Muscle layer of colon (tissue), 2 donors: ENCODE data around the gene CAMSAP1.

Source experiments
- H3K27ac ChIP-seq: one replicate; pipeline ENCODE4 v1.7.0; 2013; ENCODE audit warnings: low read depth, mild to moderate bottlenecking, low read length, moderate library complexity
- H3K27me3 ChIP-seq, 2 donors: one replicate each; pipeline ENCODE4 v1.7.0; 2013; ENCODE audit warnings: low read length in 2 of 2, mild to moderate bottlenecking in 2 of 2; ENCODE audit not compliant: insufficient read depth in 2 of 2, control insufficient read depth in 1 of 2
- H3K36me3 ChIP-seq: one replicate; pipeline ENCODE4 v1.7.0; 2013; ENCODE audit warnings: mild to moderate bottlenecking, low read length; ENCODE audit not compliant: insufficient read depth
- H3K4me1 ChIP-seq: one replicate; pipeline ENCODE4 v1.7.0; 2013; ENCODE audit warnings: mild to moderate bottlenecking, low read length; ENCODE audit not compliant: insufficient read depth
- H3K4me3 ChIP-seq, 2 donors: one replicate each; pipeline ENCODE4 v1.7.0; 2013; ENCODE audit warnings: low read length in 2 of 2, low read depth in 1 of 2, mild to moderate bottlenecking in 1 of 2, moderate library complexity in 1 of 2
- H3K9ac ChIP-seq: one replicate; pipeline ENCODE4 v1.7.0; 2013; ENCODE audit warnings: low read length
- H3K9me3 ChIP-seq: one replicate; pipeline ENCODE4 v1.7.0; 2013; ENCODE audit warnings: mild to moderate bottlenecking, low read length
- donor health status: abdominal sarcoma.
- donor health status: Adenocarcinoma of cecum.

Gene CAMSAP1

GRCh38 chr9:135810806-135811575, 96.4 kb downstream of the CAMSAP1 start:
- no peak overlapping the region for H3K27ac ChIP-seq
- H3K4me3 ChIP-seq, result no peak overlapping the region
- H3K9ac ChIP-seq, result no peak overlapping the region
- peaks cover 47% of the 10 kb centered on the region for H3K36me3 ChIP-seq
- no peaks in the 10 kb centered on the region for H3K9me3 ChIP-seq
- H3K27me3 ChIP-seq, result no peaks in the 10 kb centered on the region
- no peaks in the 10 kb centered on the region for H3K4me1 ChIP-seq

GRCh38 chr9:135809166-135809565, 98.2 kb downstream of the CAMSAP1 start:
- H3K4me1 ChIP-seq, result no peaks in the 10 kb centered on the region
- no peaks in the 10 kb centered on the region for H3K27me3 ChIP-seq
- no peaks in the 10 kb centered on the region for H3K9me3 ChIP-seq
- no peak overlapping the region for H3K27ac ChIP-seq
- no peak overlapping the region for H3K9ac ChIP-seq
- H3K4me3 ChIP-seq, result no peak overlapping the region
- H3K36me3 ChIP-seq, result peaks cover 31% of the 10 kb centered on the region

GRCh38 chr9:135805422-135806022, 101.8 kb downstream of the CAMSAP1 start:
- Histone ChIP-seq H3K36me3 (peaks cover 9% of the 10 kb centered on the region), H3K27ac (no peak overlapping the region), H3K27me3 (no peaks in the 10 kb centered on the region), H3K4me3 (no peak overlapping the region), H3K9me3 (no peaks in the 10 kb centered on the region), H3K4me1 (no peaks in the 10 kb centered on the region), H3K9ac (no peak overlapping the region)

- H3K27ac ChIP-seq, result no peak overlapping the region
- no peaks in the 10 kb centered on the region for H3K4me1 ChIP-seq
- no peak overlapping the region for H3K9ac ChIP-seq
- peaks cover 2% of the 10 kb centered on the region for H3K36me3 ChIP-seq
- H3K9me3 ChIP-seq, result no peaks in the 10 kb centered on the region
- H3K27me3 ChIP-seq, result no peaks in the 10 kb centered on the region
- H3K4me3 ChIP-seq, result no peak overlapping the region
These were observed 102.5 kb downstream of the CAMSAP1 start for GRCh38 chr9:135804581-135805421.

GRCh38 chr9:135803441-135803840, 103.9 kb downstream of the CAMSAP1 start:
- H3K4me3 ChIP-seq, result no peak overlapping the region
- no peaks in the 10 kb centered on the region for H3K36me3 ChIP-seq
- H3K27me3 ChIP-seq, result no peaks in the 10 kb centered on the region
- no peaks in the 10 kb centered on the region for H3K9me3 ChIP-seq
- no peaks in the 10 kb centered on the region for H3K4me1 ChIP-seq
- no peak overlapping the region for H3K9ac ChIP-seq
- no peak overlapping the region for H3K27ac ChIP-seq

GRCh38 chr9:135802876-135803419, 104.4 kb downstream of the CAMSAP1 start:
- no peak overlapping the region for H3K9ac ChIP-seq
- H3K27ac ChIP-seq, result no peak overlapping the region
- H3K36me3 ChIP-seq, result no peaks in the 10 kb centered on the region

GRCh38 chr9:135801070-135801469, 106.3 kb downstream of the CAMSAP1 start:
- Histone ChIP-seq H3K9me3 (no peaks in the 10 kb centered on the region), H3K4me1 (no peaks in the 10 kb centered on the region), H3K27ac (no peak overlapping the region), H3K4me3 (no peak overlapping the region), H3K36me3 (no peaks in the 10 kb centered on the region), H3K9ac (no peak overlapping the region), H3K27me3 (no peaks in the 10 kb centered on the region)

More at GRCh38 chr9:135802876-135803419, 104.4 kb downstream of the CAMSAP1 start:
- no peaks in the 10 kb centered on the region for H3K9me3 ChIP-seq
- H3K4me1 ChIP-seq, result no peaks in the 10 kb centered on the region
- no peaks in the 10 kb centered on the region for H3K27me3 ChIP-seq
- no peak overlapping the region for H3K4me3 ChIP-seq

- H3K9ac ChIP-seq, result no peak overlapping the region
- no peaks in the 10 kb centered on the region for H3K9me3 ChIP-seq
- no peaks in the 10 kb centered on the region for H3K4me1 ChIP-seq
- H3K4me3 ChIP-seq, result no peak overlapping the region
- no peaks in the 10 kb centered on the region for H3K27me3 ChIP-seq
- H3K27ac ChIP-seq, result no peak overlapping the region
- no peaks in the 10 kb centered on the region for H3K36me3 ChIP-seq
These were observed 108.1 kb downstream of the CAMSAP1 start for GRCh38 chr9:135799261-135799660.

- H3K4me1 ChIP-seq, result no peaks in the 10 kb centered on the region
- no peak overlapping the region for H3K9ac ChIP-seq
- no peaks in the 10 kb centered on the region for H3K36me3 ChIP-seq
- no peak overlapping the region for H3K4me3 ChIP-seq
- no peaks in the 10 kb centered on the region for H3K9me3 ChIP-seq
- no peak overlapping the region for H3K27ac ChIP-seq
- H3K27me3 ChIP-seq, result no peaks in the 10 kb centered on the region
These were observed 109.1 kb downstream of the CAMSAP1 start for GRCh38 chr9:135798263-135798585.

- H3K9me3 ChIP-seq, result no peaks in the 10 kb centered on the region
- no peak overlapping the region for H3K27ac ChIP-seq
- no peaks in the 10 kb centered on the region for H3K27me3 ChIP-seq
- H3K4me1 ChIP-seq, result no peaks in the 10 kb centered on the region
- H3K4me3 ChIP-seq, result no peak overlapping the region
- H3K36me3 ChIP-seq, result no peaks in the 10 kb centered on the region
- no peak overlapping the region for H3K9ac ChIP-seq
These were observed 109.7 kb downstream of the CAMSAP1 start for GRCh38 chr9:135797507-135798262.
